H1 (cell line): ENCODE data around the gene PACS1. TPM values are rescaled to one million over a fixed set of nuclear protein-coding genes. Genes with fewer than 3 reads are reported as not detected.

Experiments
- CTCF ChIA-PET: fragments of 300-600 bp; sonication (Branson Sonifier 250); formaldehyde crosslinking; loops from one replicate; lab custom pipeline; 2021; ENCODE audit not compliant: partially characterized antibody; lab: Charles Lee
- POLR2A ChIA-PET: fragments of 300-600 bp; sonication (Branson Sonifier 250); formaldehyde crosslinking; loops from one replicate; lab custom pipeline; 2021; ENCODE audit warnings: inconsistent platforms; ENCODE audit not compliant: partially characterized antibody; lab: Charles Lee
- DNase-seq, 2 experiments: peaks; one replicate each; pipeline versions ENCODE4 v3.0.0 to v3.0.0-alpha.2; 2010 to 2022; ENCODE audit warnings: low spot score in 2 of 2, low read depth in 1 of 2, mixed read lengths in 1 of 2
- FAIRE-seq: peaks from 2 replicates; lab custom pipeline; 2011; peaks lifted over from hg19 to GRCh38; lab: Jason Lieb, UNC
- H2AFZ ChIP-seq: 2 replicates; pipeline ENCODE4 v1.8.1; 2012; ENCODE audit warnings: low read length, inconsistent platforms
- H2AK5ac ChIP-seq: 2 replicates; pipeline ENCODE4 v1.6.1; 2013; ENCODE audit warnings: low read depth, low read length
- H2BK120ac ChIP-seq: replicated peaks from 2 replicates; pipeline ENCODE3; 2013; ENCODE audit warnings: low read depth, low read length, inconsistent platforms
- H2BK12ac ChIP-seq: 2 replicates; pipeline ENCODE4 v1.6.1; 2013; ENCODE audit warnings: low read depth, low read length
- H2BK15ac ChIP-seq: 2 replicates; pipeline ENCODE4 v1.6.1; 2013; ENCODE audit warnings: low read length
- H2BK20ac ChIP-seq: 2 replicates; pipeline ENCODE4 v1.6.1; 2013; ENCODE audit warnings: low read length
- H2BK5ac ChIP-seq: 2 replicates; pipeline ENCODE4 v1.6.1; 2013; ENCODE audit warnings: low read depth, low read length
- H3K14ac ChIP-seq: 2 replicates; pipeline ENCODE4 v1.6.1; 2013; ENCODE audit warnings: inconsistent platforms; ENCODE audit not compliant: insufficient read length
- H3K18ac ChIP-seq: 2 replicates; pipeline ENCODE4 v1.6.1; 2013; ENCODE audit warnings: low read length; ENCODE audit errors: extremely low read depth
- H3K23ac ChIP-seq: 2 replicates; pipeline ENCODE4 v1.6.1; 2013; ENCODE audit warnings: inconsistent platforms; ENCODE audit not compliant: insufficient read length
- H3K23me2 ChIP-seq: 2 replicates; pipeline ENCODE4 v1.6.1; 2013; ENCODE audit warnings: low read depth, low read length
- H3K27ac ChIP-seq: 2 replicates; pipeline ENCODE4 v1.6.1; 2011; ENCODE audit warnings: low read depth, low read length, inconsistent platforms
- H3K27me3 ChIP-seq, 4 experiments: replicated peaks in 1 of 4; 1 replicate in 1 of 4; 2 replicates in 3 of 4; pipeline versions ENCODE4 v1.6.1 to v1.8.1; 2011 to 2013; ENCODE audit warnings: low read length in 3 of 4, mild to moderate bottlenecking in 3 of 4, inconsistent platforms in 2 of 4, mixed read lengths in 2 of 4, moderate library complexity in 1 of 4; ENCODE audit not compliant: control insufficient read depth in 3 of 4, insufficient read depth in 3 of 4; ENCODE audit errors: extremely low read depth in 1 of 4
- H3K36me3 ChIP-seq, 4 experiments: 2 replicates each; pipeline versions ENCODE4 v1.6.1 to v1.8.1; 2011 to 2013; ENCODE audit warnings: mild to moderate bottlenecking in 4 of 4, low read length in 3 of 4, moderate library complexity in 2 of 4, control low read depth in 1 of 4, inconsistent platforms in 1 of 4; ENCODE audit not compliant: insufficient read depth in 4 of 4, control insufficient read depth in 2 of 4
- H3K4ac ChIP-seq: replicated peaks from 2 replicates; pipeline ENCODE3; 2013; ENCODE audit warnings: low read length, low read depth, mixed read lengths, inconsistent platforms; ENCODE audit not compliant: insufficient read length
- H3K4me1 ChIP-seq, 4 experiments: replicated peaks in 1 of 4; 1 replicate in 1 of 4; 2 replicates in 3 of 4; pipeline versions ENCODE4 v1.6.1 to v1.8.1; 2011 to 2013; ENCODE audit warnings: low read length in 3 of 4, inconsistent platforms in 2 of 4, mixed read lengths in 1 of 4; ENCODE audit not compliant: insufficient read depth in 4 of 4, control insufficient read depth in 3 of 4
- H3K4me2 ChIP-seq, 2 experiments: 2 replicates each; pipeline versions ENCODE4 v1.6.1 to v1.8.1; 2011 to 2013; ENCODE audit warnings: low read depth in 2 of 2, low read length in 2 of 2, control low read depth in 1 of 2, inconsistent platforms in 1 of 2, mild to moderate bottlenecking in 1 of 2; ENCODE audit not compliant: insufficient read depth in 1 of 2
- H3K4me3 ChIP-seq, 4 experiments: fragments of 200-600, 300-600 bp in 1 of 4; sonication (generic), shearing (Covaris generic), sonication (Bioruptor Twin) in 1 of 4; 2 replicates each; pipeline versions ENCODE4 v1.5.1 to v1.8.1; 2011 to 2016; ENCODE audit warnings: low read length in 4 of 4, low read depth in 3 of 4, control low read depth in 2 of 4, inconsistent platforms in 2 of 4, mild to moderate bottlenecking in 2 of 4, mixed read lengths in 1 of 4, moderate library complexity in 1 of 4; ENCODE audit not compliant: insufficient read depth in 2 of 4; ENCODE audit errors: extremely low read depth in 1 of 4
- H3K56ac ChIP-seq: replicated peaks from 2 replicates; pipeline ENCODE3; 2013; ENCODE audit warnings: low read depth, mild to moderate bottlenecking, mixed read lengths, low read length, inconsistent platforms; ENCODE audit not compliant: insufficient read length
- H3K79me1 ChIP-seq: 2 replicates; pipeline ENCODE4 v1.6.1; 2013; ENCODE audit warnings: low read depth, low read length, control low read depth
- H3K79me2 ChIP-seq, 2 experiments: 2 replicates each; pipeline versions ENCODE4 v1.6.1 to v1.8.1; 2012 to 2013; ENCODE audit warnings: low read length in 2 of 2, mild to moderate bottlenecking in 2 of 2, inconsistent platforms in 1 of 2; ENCODE audit not compliant: insufficient read depth in 2 of 2, control insufficient read depth in 1 of 2
- H3K9ac ChIP-seq, 4 experiments: replicated peaks in 1 of 4; 1 replicate in 1 of 4; 2 replicates in 3 of 4; pipeline versions ENCODE4 v1.6.1 to v1.8.1; 2011 to 2013; ENCODE audit warnings: low read depth in 3 of 4, low read length in 3 of 4, control low read depth in 2 of 4, mild to moderate bottlenecking in 2 of 4, moderate library complexity in 2 of 4, inconsistent platforms in 1 of 4; ENCODE audit errors: extremely low read depth in 1 of 4
- H3K9me3 ChIP-seq, 2 experiments: 2 replicates each; pipeline versions ENCODE4 v1.6.1 to v1.8.1; 2012 to 2013; ENCODE audit warnings: mild to moderate bottlenecking in 2 of 2, moderate library complexity in 2 of 2, control low read depth in 1 of 2, inconsistent platforms in 1 of 2, low read depth in 1 of 2, low read length in 1 of 2, mixed read lengths in 1 of 2; ENCODE audit not compliant: insufficient read depth in 2 of 2
- H4K20me1 ChIP-seq, 2 experiments: replicated peaks in 1 of 2; 2 replicates each; pipeline versions ENCODE3 to v1.8.1; 2011 to 2013; ENCODE audit warnings: inconsistent platforms in 2 of 2, low read length in 2 of 2, mild to moderate bottlenecking in 1 of 2; ENCODE audit not compliant: insufficient read depth in 2 of 2, control insufficient read depth in 1 of 2
- H4K5ac ChIP-seq: 2 replicates; pipeline ENCODE4 v1.6.1; 2013; ENCODE audit warnings: low read length, low read depth, mixed read lengths, inconsistent platforms; ENCODE audit not compliant: insufficient read length
- H4K8ac ChIP-seq: 2 replicates; pipeline ENCODE4 v1.8.0; 2013; ENCODE audit warnings: mild to moderate bottlenecking, moderate library complexity, low read length, inconsistent platforms; ENCODE audit not compliant: insufficient read depth; ENCODE audit errors: extremely low read depth
- H4K91ac ChIP-seq: replicated peaks from 2 replicates; pipeline ENCODE3; 2013; ENCODE audit warnings: low read length, mixed read lengths, inconsistent platforms; ENCODE audit not compliant: insufficient read length
- RXRA ChIP-seq: IDR thresholded peaks from 2 replicates; pipeline ENCODE4 v1.6.1; 2011; ENCODE audit warnings: low read depth, mild to moderate bottlenecking, low read length, moderate library complexity; ENCODE audit not compliant: insufficient read depth
- WGBS, 2 experiments: shearing (Covaris generic) in 1 of 2; methylation state at CpG; one replicate each; pipeline versions ENCODE4 v1.1.6 to v1.1.7; 2013 to 2015; ENCODE audit warnings: low lambda C conversion rate in 2 of 2, mixed read lengths in 2 of 2, inconsistent platforms in 1 of 2, low coverage in 1 of 2, missing lambda C conversion rate in 1 of 2; ENCODE audit not compliant: insufficient replicate concordance in 2 of 2, insufficient coverage in 1 of 2, insufficient read length in 1 of 2; ENCODE audit errors: extremely low coverage in 1 of 2, missing lambda C conversion rate in 1 of 2; 5-methylcytosine and 5-hydroxymethylcytosine counted together
- polyA plus RNA-seq, 7 experiments: library from polyadenylated mRNA; depleted of rRNA in 3 of 7; stranded (reverse) in 5 of 7; unstranded in 2 of 7; fragments of >200 nt in 5 of 7; fragments of 200-250 nt in 2 of 7; gene quantifications; 1 replicate in 5 of 7; 2 replicates in 1 of 7; 4 replicates in 1 of 7; pipeline versions ENCODE4 v1.2.1 to v1.2.3, GENCODE V29; 2011 to 2013; ENCODE audit warnings: missing spikeins in 2 of 7, mixed read lengths in 2 of 7
- total RNA-seq: library from RNA; stranded (reverse); fragmentation: NEBNext Ultra II Directional; extraction: Animal tissue kit (Norgen Biotek cat#: 25700); gene quantifications from 2 replicates; pipeline ENCODE4 v1.2.1, GENCODE V29; 2021

Gene PACS1
- total and polyA plus RNA-seq, 2 of the 8 experiments (the other 6 are each of a cell fraction or from before 2014, with no cell fraction given) = 11.5 to 36.0 TPM

DNA sequence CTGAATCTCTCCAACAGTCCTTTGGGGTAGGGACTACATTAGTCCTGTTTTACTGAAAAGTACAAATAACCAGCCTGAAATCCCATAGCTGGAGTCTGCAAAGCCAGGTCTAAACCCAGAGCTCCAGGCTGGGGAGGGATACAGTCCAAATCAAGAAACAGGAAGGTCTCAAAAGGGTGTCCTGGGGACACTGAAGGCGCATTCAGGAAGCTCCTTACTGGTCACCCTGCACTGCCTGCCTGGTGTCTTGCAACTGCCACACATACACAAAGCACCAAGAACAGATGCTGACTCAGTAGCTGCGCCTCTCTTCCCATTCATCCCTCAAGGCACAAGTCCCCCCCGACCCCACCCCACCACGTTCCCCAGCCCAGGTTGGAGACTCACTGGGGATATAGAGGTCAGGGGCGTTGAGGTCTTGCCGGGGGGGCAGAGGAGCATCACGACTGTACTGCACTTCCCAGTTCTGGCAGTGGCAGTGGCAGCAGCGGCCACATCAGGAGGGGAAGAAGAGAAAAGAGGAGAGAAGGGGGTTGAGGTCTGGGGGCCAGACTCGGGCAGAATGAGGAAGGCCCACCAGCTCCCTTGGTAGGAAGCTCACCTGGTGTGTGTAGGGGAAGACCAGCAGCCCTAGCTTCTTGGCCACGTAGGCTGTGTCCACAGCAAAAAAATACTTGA lies 217.3 kb downstream of the PACS1 start:
- H3K18ac ChIP-seq = no peak overlapping the region
- no peak overlapping the region for H3K4ac ChIP-seq
- no peak overlapping the region for H2BK15ac ChIP-seq
- H3K27me3 ChIP-seq = peaks cover 2 to 19% (median 13%) of the 10 kb centered on the region in 4 experiments
- no peak overlapping the region for H2AFZ ChIP-seq
- no peak overlapping the region for H4K91ac ChIP-seq
- H2BK20ac ChIP-seq = no peak overlapping the region
- H3K9me3 ChIP-seq = no peaks in the 10 kb centered on the region
- FAIRE-seq = no peak
- H3K23me2 ChIP-seq = peaks cover 11% of the 10 kb centered on the region; the same call in 1 of the 2 replicates
- H3K4me1 ChIP-seq = peaks cover 0 to 26% (median 9%) of the 10 kb centered on the region in 4 experiments; a peak in 5 of 7 replicates
- DNase-seq = no peak
- WGBS, 2 experiments = 90% methylated on average over 9 of the region's 10 CpGs; no CpG with 5 or more reads in 1 of the 2 experiments
- no peak overlapping the region for H4K5ac ChIP-seq
- peak overlapping the region; percentile 74 to 93; a peak in 1 of 4 replicates for H3K4me2 ChIP-seq
- ChIA-PET CTCF (interaction anchor here (0.9 to 6.9 kb wide), 14 partner anchors 10 to 84 kb away, joined by 3 to 57 read pairs (median 5); partner anchors contain the start of gene RIN1), POLR2A (interaction anchor here (0.7 to 4.5 kb wide), 11 partner anchors 7 to 58 kb away, joined by 3 to 29 read pairs (median 7); partner anchors contain the start of genes BRMS1, CD248, CNIH2 and RAB1B)
- peaks cover 0 to 9% of the 10 kb centered on the region in 2 experiments; a peak in 1 of 4 replicates for H3K79me2 ChIP-seq
- H3K56ac ChIP-seq = no peak overlapping the region
- no peak overlapping the region for H3K27ac ChIP-seq
- no peak overlapping the region for H2AK5ac ChIP-seq
- H2BK120ac ChIP-seq = no peak overlapping the region
- peaks cover 6% of the 10 kb centered on the region for H3K79me1 ChIP-seq
- H3K4me3 ChIP-seq = 0 out of 8 replicates have a peak overlapping the region, but pooled peaks of 3 of the 4 experiments have one; percentile 91 to 94 (median 93)
- H2BK12ac ChIP-seq = no peak overlapping the region
- no peak for TF ChIP-seq RXRA
- peaks cover 0 to 2% (median 0%) of the 10 kb centered on the region in 4 experiments; a peak in 1 of 8 replicates for H3K36me3 ChIP-seq
- H3K9ac ChIP-seq = no peak overlapping the region
- no peak overlapping the region for H2BK5ac ChIP-seq
- H4K20me1 ChIP-seq = peaks cover 8 to 13% of the 10 kb centered on the region in 2 experiments
- no peak overlapping the region for H3K23ac ChIP-seq
- no peak overlapping the region for H3K14ac ChIP-seq
- no peak overlapping the region for H4K8ac ChIP-seq
